Neural cell (in vitro differentiated cells): ENCODE results near the gene AKR1A1. TPM values are rescaled to one million over a fixed set of nuclear protein-coding genes. Genes with fewer than 3 reads are reported as not detected.

Experiments used
- H2AFZ ChIP-seq: fragments of 200-600, 300-800 bp; sonication (generic), shearing (Covaris generic); 2 replicates; pipeline ENCODE4 v1.6.0; 2014; ENCODE audit warnings: low read depth, mild to moderate bottlenecking, antibody characterized with exemption, low read length, moderate library complexity
- H3F3A ChIP-seq: fragments of 200-600 bp; shearing (Covaris generic); 2 replicates; pipeline ENCODE4 v1.6.1; 2016; ENCODE audit warnings: mild to moderate bottlenecking, moderate library complexity, mixed read lengths, antibody characterized with exemption, low read length; ENCODE audit not compliant: insufficient read depth, poor library complexity, severe bottlenecking
- H3K27ac ChIP-seq: fragments of 200-600, 300-800 bp; sonication (generic), shearing (Covaris generic); 2 replicates; pipeline ENCODE4 v1.5.1; 2014; ENCODE audit warnings: mild to moderate bottlenecking, low read length, moderate library complexity
- H3K27me3 ChIP-seq: fragments of 300-800, 200-600 bp; sonication (generic), shearing (Covaris generic); 2 replicates; pipeline ENCODE4 v1.6.0; 2014; ENCODE audit warnings: mild to moderate bottlenecking, low read depth, low read length, moderate library complexity; ENCODE audit not compliant: insufficient read depth
- H3K36me3 ChIP-seq: fragments of 300-800, 200-600 bp; sonication (generic), shearing (Covaris generic); 2 replicates; pipeline ENCODE4 v1.5.1; 2014; ENCODE audit warnings: mild to moderate bottlenecking, antibody characterized with exemption, low read length, moderate library complexity; ENCODE audit not compliant: insufficient read depth
- H3K4me2 ChIP-seq: fragments of 300-800, 200-600 bp; sonication (generic), shearing (Covaris generic); 2 replicates; pipeline ENCODE4 v1.6.0; 2014; ENCODE audit warnings: mild to moderate bottlenecking, low read length
- H3K4me3 ChIP-seq: fragments of 300-800, 200-600 bp; sonication (generic), shearing (Covaris generic); 2 replicates; pipeline ENCODE4 v1.5.1; 2014; ENCODE audit warnings: mild to moderate bottlenecking, low read length, moderate library complexity
- H3K79me2 ChIP-seq: fragments of 200-600 bp; shearing (Covaris generic); replicated peaks from 2 replicates; pipeline ENCODE4 v1.6.0; 2014; ENCODE audit warnings: mild to moderate bottlenecking, low read length, moderate library complexity; ENCODE audit not compliant: insufficient read depth
- H3K9ac ChIP-seq: fragments of 300-800, 200-600 bp; sonication (generic), shearing (Covaris generic); 2 replicates; pipeline ENCODE4 v1.6.1; 2016; ENCODE audit warnings: mild to moderate bottlenecking, low read length, mixed read lengths
- H3K9me2 ChIP-seq: fragments of 200-600 bp; shearing (Covaris generic); 2 replicates; pipeline ENCODE4 v1.6.1; 2016; ENCODE audit warnings: mild to moderate bottlenecking, low read length, mixed read lengths; ENCODE audit not compliant: insufficient read depth
- H3K9me3 ChIP-seq: fragments of 200-600, 300-800 bp; sonication (generic), shearing (Covaris generic); 2 replicates; pipeline ENCODE4 v1.6.1; 2016; ENCODE audit warnings: mild to moderate bottlenecking, mixed run types, low read length, moderate library complexity, mixed read lengths
- H4K20me1 ChIP-seq: fragments of 200-600 bp; shearing (Covaris generic); 2 replicates; pipeline ENCODE4 v1.6.1; 2016; ENCODE audit warnings: mild to moderate bottlenecking, mixed run types; ENCODE audit not compliant: insufficient read depth
- CTCF ChIP-seq: fragments of 450-650 bp; IDR thresholded peaks from 2 replicates; pipeline ENCODE4 v1.5.1; 2014; ENCODE audit warnings: antibody characterized with exemption, mild to moderate bottlenecking, moderate library complexity; ENCODE audit not compliant: poor library complexity, severe bottlenecking
- EP300 ChIP-seq: fragments of 450-650 bp; conservative IDR thresholded peaks from 2 replicates; pipeline ENCODE4 v1.6.1; 2014; ENCODE audit warnings: antibody characterized with exemption, mild to moderate bottlenecking, moderate library complexity; ENCODE audit not compliant: poor library complexity, severe bottlenecking
- EZH2 ChIP-seq: fragments of 200-600, 300-800 bp; shearing (Covaris generic), sonication (generic); IDR thresholded peaks from 2 replicates; pipeline ENCODE4 v1.6.1; 2014; ENCODE audit warnings: antibody characterized with exemption, low read length, borderline replicate concordance, mild to moderate bottlenecking; ENCODE audit not compliant: insufficient read depth, poor library complexity, severe bottlenecking
- MXI1 ChIP-seq: fragments of 450-650 bp; conservative IDR thresholded peaks from 2 replicates; pipeline ENCODE4 v1.6.1; 2014; ENCODE audit warnings: antibody characterized with exemption, mild to moderate bottlenecking; ENCODE audit not compliant: poor library complexity, severe bottlenecking
- POLR2AphosphoS5 ChIP-seq: IDR thresholded peaks from 2 replicates; pipeline ENCODE4 v1.6.1; 2012
- RAD21 ChIP-seq: fragments of 450-650 bp; conservative IDR thresholded peaks from 2 replicates; pipeline ENCODE4 v1.6.1; 2014; ENCODE audit warnings: antibody characterized with exemption, mild to moderate bottlenecking, moderate library complexity
- SMC3 ChIP-seq: fragments of 450-650 bp; conservative IDR thresholded peaks from 2 replicates; pipeline ENCODE4 v1.6.1; 2014; ENCODE audit warnings: antibody characterized with exemption, mild to moderate bottlenecking, moderate library complexity; ENCODE audit not compliant: poor library complexity
- TAF1 ChIP-seq: IDR thresholded peaks from 2 replicates; pipeline ENCODE4 v1.6.1; 2012; ENCODE audit warnings: low read depth
- polyA plus RNA-seq: library from polyadenylated mRNA; depleted of rRNA; stranded (reverse); fragments of >200 nt; gene quantifications from 2 replicates; pipeline ENCODE4 v1.2.3, GENCODE V29; 2014
- TF ChIP-seq, protein P1 (sequence below): IDR thresholded peaks from 2 replicates; pipeline ENCODE4 v1.6.1; 2012; ENCODE audit warnings: borderline replicate concordance

The AKR1A1 gene
- polyA plus RNA-seq, 1 donor from 2014 or later = 170 TPM

DNA sequence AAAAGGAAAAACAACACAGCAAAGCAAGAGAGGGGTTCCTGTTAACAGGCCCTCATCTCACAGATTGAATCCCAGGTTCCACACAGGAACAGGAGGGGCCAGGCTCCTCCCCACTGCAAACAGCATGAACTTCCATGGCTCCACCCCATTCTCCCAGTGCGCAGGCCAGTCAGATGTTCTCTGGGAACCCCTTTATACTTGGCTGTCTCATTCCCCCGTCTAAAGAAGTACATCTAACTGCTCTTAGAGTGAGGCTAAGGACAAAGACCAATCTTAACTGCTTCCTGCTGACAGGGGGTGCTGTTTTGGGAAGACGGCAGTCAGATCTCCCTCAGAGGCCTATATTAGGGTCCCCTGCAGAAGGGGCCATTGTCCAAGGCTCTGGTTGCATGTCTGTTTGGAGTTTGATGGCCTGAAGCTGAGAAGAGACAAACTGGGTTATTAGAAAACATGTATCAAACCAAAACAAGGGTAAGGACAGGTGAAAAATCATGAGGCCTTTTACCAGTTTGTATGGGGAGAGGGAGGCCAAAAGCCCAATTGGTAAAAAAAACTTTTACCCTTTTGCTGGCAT lies 22.7 kb downstream of the AKR1A1 start:
- H3F3A ChIP-seq = no peaks in the 10 kb centered on the region
- H3K27me3 ChIP-seq = no peaks in the 10 kb centered on the region
- no peaks in the 10 kb centered on the region for H3K9me2 ChIP-seq
- H2AFZ ChIP-seq = no peak overlapping the region
- H3K27ac ChIP-seq = no peak overlapping the region
- H3K4me3 ChIP-seq = no peak overlapping the region
- H3K4me2 ChIP-seq = no peak overlapping the region
- no peaks in the 10 kb centered on the region for H3K79me2 ChIP-seq
- TF ChIP-seq CTCF = no peak
- TF ChIP-seq TAF1 = no peak
- no peak for TF ChIP-seq SMC3
- TF ChIP-seq, protein P1, sequence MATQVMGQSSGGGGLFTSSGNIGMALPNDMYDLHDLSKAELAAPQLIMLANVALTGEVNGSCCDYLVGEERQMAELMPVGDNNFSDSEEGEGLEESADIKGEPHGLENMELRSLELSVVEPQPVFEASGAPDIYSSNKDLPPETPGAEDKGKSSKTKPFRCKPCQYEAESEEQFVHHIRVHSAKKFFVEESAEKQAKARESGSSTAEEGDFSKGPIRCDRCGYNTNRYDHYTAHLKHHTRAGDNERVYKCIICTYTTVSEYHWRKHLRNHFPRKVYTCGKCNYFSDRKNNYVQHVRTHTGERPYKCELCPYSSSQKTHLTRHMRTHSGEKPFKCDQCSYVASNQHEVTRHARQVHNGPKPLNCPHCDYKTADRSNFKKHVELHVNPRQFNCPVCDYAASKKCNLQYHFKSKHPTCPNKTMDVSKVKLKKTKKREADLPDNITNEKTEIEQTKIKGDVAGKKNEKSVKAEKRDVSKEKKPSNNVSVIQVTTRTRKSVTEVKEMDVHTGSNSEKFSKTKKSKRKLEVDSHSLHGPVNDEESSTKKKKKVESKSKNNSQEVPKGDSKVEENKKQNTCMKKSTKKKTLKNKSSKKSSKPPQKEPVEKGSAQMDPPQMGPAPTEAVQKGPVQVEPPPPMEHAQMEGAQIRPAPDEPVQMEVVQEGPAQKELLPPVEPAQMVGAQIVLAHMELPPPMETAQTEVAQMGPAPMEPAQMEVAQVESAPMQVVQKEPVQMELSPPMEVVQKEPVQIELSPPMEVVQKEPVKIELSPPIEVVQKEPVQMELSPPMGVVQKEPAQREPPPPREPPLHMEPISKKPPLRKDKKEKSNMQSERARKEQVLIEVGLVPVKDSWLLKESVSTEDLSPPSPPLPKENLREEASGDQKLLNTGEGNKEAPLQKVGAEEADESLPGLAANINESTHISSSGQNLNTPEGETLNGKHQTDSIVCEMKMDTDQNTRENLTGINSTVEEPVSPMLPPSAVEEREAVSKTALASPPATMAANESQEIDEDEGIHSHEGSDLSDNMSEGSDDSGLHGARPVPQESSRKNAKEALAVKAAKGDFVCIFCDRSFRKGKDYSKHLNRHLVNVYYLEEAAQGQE = no peak
- TF ChIP-seq MXI1 = no peak
- TF ChIP-seq EP300 = no peak
- TF ChIP-seq POLR2AphosphoS5 = no peak
- no peak for TF ChIP-seq RAD21
- TF ChIP-seq EZH2 = no peak
- no peak overlapping the region for H3K9ac ChIP-seq
- H4K20me1 ChIP-seq = no peaks in the 10 kb centered on the region
- no peaks in the 10 kb centered on the region for H3K9me3 ChIP-seq
- H3K36me3 ChIP-seq = no peaks in the 10 kb centered on the region

DNA sequence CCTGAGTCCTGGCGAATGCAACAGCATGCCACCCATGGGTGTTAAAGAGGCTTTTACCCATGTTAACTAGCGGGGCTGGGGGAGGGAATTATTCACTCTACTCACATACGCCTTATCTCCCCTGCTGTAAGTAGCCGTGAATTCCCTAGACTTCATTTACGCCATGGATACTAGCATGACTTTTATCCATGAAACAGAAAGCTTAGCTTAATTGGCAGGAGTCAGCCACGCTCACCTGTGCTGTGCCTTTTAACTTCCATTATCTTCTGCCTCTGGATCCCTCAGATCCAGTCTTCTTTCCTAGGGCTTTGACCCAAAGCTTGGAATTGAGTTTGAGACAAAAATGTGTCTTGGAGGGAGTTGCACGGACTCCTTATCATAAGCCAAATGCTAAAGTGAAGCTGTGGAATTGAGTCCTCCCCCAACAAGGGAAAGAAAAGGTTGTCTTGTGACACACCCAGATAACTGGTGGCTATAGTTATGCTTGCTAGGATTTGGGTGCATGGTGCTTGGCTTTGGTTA lies 23.5 kb downstream of the AKR1A1 start:
- H3K79me2 ChIP-seq = no peaks in the 10 kb centered on the region
- H2AFZ ChIP-seq = no peak overlapping the region
- no peak overlapping the region for H3K9ac ChIP-seq
- no peak for TF ChIP-seq RAD21
- no peak for TF ChIP-seq SMC3
- TF ChIP-seq POLR2AphosphoS5 = no peak
- no peak for TF ChIP-seq MXI1
- no peak for TF ChIP-seq TAF1
- no peak for TF ChIP-seq EZH2
- TF ChIP-seq, protein P1 = no peak
- TF ChIP-seq EP300 = no peak
- TF ChIP-seq CTCF = no peak
- no peak overlapping the region for H3K4me3 ChIP-seq
- H3K27me3 ChIP-seq = no peaks in the 10 kb centered on the region
- no peaks in the 10 kb centered on the region for H3K9me3 ChIP-seq
- no peak overlapping the region for H3K27ac ChIP-seq
- no peaks in the 10 kb centered on the region for H4K20me1 ChIP-seq
- H3F3A ChIP-seq = no peaks in the 10 kb centered on the region
- H3K36me3 ChIP-seq = no peaks in the 10 kb centered on the region
- no peak overlapping the region for H3K4me2 ChIP-seq
- H3K9me2 ChIP-seq = no peaks in the 10 kb centered on the region
